Transverse colon (tissue), 4 donors: ENCODE results near the gene PPCDC. TPM values are rescaled to one million over a fixed set of nuclear protein-coding genes. Genes with fewer than 3 reads are reported as not detected.

Source experiments
- DNase-seq: peaks from one replicate; pipeline ENCODE4 v3.0.0-alpha.2; 2019
- H3K27ac ChIP-seq, 4 donors: fragments of 200-600 bp; sonication (generic); 2 replicates each; pipeline ENCODE4 v1.5.1; 2016 to 2018; ENCODE audit warnings: inconsistent platforms in 4 of 4
- H3K27me3 ChIP-seq: fragments of 200-600 bp; sonication (generic); 2 replicates; pipeline ENCODE4 v1.5.1; 2017; ENCODE audit warnings: inconsistent platforms
- H3K36me3 ChIP-seq, 4 donors: fragments of 200-600 bp; sonication (generic); 2 replicates each; pipeline ENCODE4 v1.5.1; 2017 to 2019; ENCODE audit warnings: inconsistent platforms in 4 of 4
- H3K4me1 ChIP-seq, 4 donors: fragments of 200-600 bp; sonication (generic); 2 replicates each; pipeline ENCODE4 v1.5.1; 2017 to 2020; ENCODE audit warnings: inconsistent platforms in 4 of 4
- H3K4me3 ChIP-seq, 4 donors: fragments of 200-600 bp; sonication (generic); 1 replicate in 1 of 4; 2 replicates in 3 of 4; pipeline versions ENCODE4 v1.5.1 to v1.6.1; 2017 to 2019; ENCODE audit warnings: inconsistent platforms in 4 of 4
- H3K9me3 ChIP-seq, 2 donors: fragments of 200-600 bp; sonication (generic); 2 replicates each; pipeline ENCODE4 v1.5.1; 2017 to 2019; ENCODE audit warnings: inconsistent platforms in 2 of 2
- EP300 ChIP-seq: sonication (generic); formaldehyde crosslinking; IDR thresholded peaks from one replicate; pipeline ENCODE4 v1.6.1; 2017; ENCODE audit warnings: antibody characterized with exemption, low read depth
- POLR2A ChIP-seq: fragments of 450-650 bp; IDR thresholded peaks from one replicate; pipeline ENCODE4 v1.6.1; 2016; ENCODE audit warnings: antibody characterized with exemption, mild to moderate bottlenecking, moderate library complexity
- POLR2AphosphoS5 ChIP-seq, 3 donors: sonication (generic); formaldehyde crosslinking; IDR thresholded peaks; one replicate each; pipeline ENCODE4 v1.6.1; 2016; ENCODE audit warnings: antibody characterized with exemption in 3 of 3
- WGBS, 2 donors: methylation state at CpG; one replicate each; pipeline ENCODE4 v1.1.5; 2018; ENCODE audit warnings: low coverage in 1 of 2; 5-methylcytosine and 5-hydroxymethylcytosine counted together
- in situ Hi-C, 4 donors: fragments of 200-750 bp; cut with MboI; loops; one replicate each; pipeline versions ENCODE4 v1.15.0 to v1.15.1; 2017; ENCODE audit warnings: low sequenced_read_pairs in 3 of 4, low pct_ligation_motif_present in 1 of 4, low pct_unique_long_range_greater_than_20kb in 1 of 4
- intact Hi-C: fragments of 100-400 bp; cut with DNase I; formaldehyde crosslinking; loops from one replicate; pipeline ENCODE4 v1.15.1; 2023; ENCODE audit warnings: low total_unique reads
- total RNA-seq, 4 donors: library from RNA; depleted of rRNA; stranded (reverse); fragments of >200 nt; gene quantifications; one replicate each; pipeline ENCODE4 v1.1.0, GENCODE V29; 2016
- TF ChIP-seq, protein P1 (sequence below), 5 experiments: fragments of 200-600 bp in 3 of 5; fragments of 450-650 bp in 2 of 5; sonication (generic) in 3 of 5; IDR thresholded peaks; 1 replicate in 2 of 5; 2 replicates in 3 of 5; pipeline ENCODE4 v1.5.1; 2016 to 2017; ENCODE audit warnings: antibody characterized with exemption in 5 of 5, inconsistent platforms in 3 of 5, mild to moderate bottlenecking in 2 of 5, moderate library complexity in 1 of 5

Gene PPCDC
- total RNA-seq, 4 donors from 2014 or later = 5.2 to 54.5 (median 25.2) TPM

DNA sequence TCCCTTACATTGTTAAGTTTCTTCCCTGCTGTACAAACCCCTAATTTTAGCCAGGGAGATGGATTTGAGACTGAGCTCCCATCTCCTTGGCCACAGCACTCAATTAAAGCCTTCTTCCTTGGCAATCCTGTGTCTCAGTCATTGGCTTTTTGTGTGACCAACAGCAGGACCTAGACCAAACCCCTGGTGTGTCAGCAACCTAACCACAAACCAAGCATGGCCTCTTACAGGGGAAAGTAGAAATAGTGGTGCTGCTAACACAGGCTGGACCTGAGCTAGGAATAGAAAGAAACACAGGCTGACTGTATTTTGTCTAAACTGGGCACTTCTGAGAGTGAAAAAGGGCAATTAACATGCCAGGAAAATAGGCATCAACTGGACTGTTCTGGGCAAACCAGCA is 37.9 kb downstream of the PPCDC start:
- Histone ChIP-seq H3K27ac (no peak overlapping the region), H3K4me1 (peaks cover 0 to 4% (median 0%) of the 10 kb centered on the region in 4 donors), H3K27me3 (no peaks in the 10 kb centered on the region), H3K9me3 (no peaks in the 10 kb centered on the region), H3K4me3 (no peak overlapping the region), H3K36me3 (no peaks in the 10 kb centered on the region)
- in situ Hi-C loops = no loop called here
- DNase-seq = no peak
- intact Hi-C loops = no loop called here
- TF ChIP-seq, protein P1, sequence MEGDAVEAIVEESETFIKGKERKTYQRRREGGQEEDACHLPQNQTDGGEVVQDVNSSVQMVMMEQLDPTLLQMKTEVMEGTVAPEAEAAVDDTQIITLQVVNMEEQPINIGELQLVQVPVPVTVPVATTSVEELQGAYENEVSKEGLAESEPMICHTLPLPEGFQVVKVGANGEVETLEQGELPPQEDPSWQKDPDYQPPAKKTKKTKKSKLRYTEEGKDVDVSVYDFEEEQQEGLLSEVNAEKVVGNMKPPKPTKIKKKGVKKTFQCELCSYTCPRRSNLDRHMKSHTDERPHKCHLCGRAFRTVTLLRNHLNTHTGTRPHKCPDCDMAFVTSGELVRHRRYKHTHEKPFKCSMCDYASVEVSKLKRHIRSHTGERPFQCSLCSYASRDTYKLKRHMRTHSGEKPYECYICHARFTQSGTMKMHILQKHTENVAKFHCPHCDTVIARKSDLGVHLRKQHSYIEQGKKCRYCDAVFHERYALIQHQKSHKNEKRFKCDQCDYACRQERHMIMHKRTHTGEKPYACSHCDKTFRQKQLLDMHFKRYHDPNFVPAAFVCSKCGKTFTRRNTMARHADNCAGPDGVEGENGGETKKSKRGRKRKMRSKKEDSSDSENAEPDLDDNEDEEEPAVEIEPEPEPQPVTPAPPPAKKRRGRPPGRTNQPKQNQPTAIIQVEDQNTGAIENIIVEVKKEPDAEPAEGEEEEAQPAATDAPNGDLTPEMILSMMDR (IDR thresholded peaks at IDR 0.05) = no peak
- TF ChIP-seq EP300 (no peak), POLR2A (no peak), POLR2AphosphoS5 (IDR thresholded peaks at IDR 0.05) (no peak)

DNA sequence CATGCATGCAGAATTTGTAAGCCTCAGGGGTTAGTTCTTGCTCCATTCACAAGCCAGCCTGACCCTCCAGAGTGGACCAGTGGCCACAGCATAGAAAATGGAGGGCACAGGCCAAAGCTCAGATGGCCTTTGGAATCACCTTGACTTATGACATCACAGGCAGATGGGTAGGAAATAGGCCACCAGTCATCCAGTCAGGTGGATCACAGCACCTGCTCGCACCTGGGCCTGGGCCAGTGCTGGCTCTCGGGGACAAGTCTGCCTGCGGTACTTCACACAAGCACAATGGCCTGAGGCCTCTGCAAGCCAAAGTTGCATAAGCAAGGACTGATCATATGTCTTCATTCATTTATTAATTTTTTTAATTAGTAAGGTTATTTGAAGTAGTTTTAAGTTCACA is 39.3 kb downstream of the PPCDC start:
- Histone ChIP-seq H3K27ac (no peak overlapping the region), H3K4me3 (no peak overlapping the region), H3K27me3 (no peaks in the 10 kb centered on the region), H3K36me3 (no peaks in the 10 kb centered on the region), H3K4me1 (peaks cover 0 to 13% (median 0%) of the 10 kb centered on the region in 4 donors), H3K9me3 (peaks cover 0 to 5% of the 10 kb centered on the region in 2 donors)
- TF ChIP-seq POLR2AphosphoS5 (IDR thresholded peaks at IDR 0.05) = no peak
- TF ChIP-seq POLR2A = no peak
- no peak for TF ChIP-seq EP300
- TF ChIP-seq, protein P1 (IDR thresholded peaks at IDR 0.05) = no peak
- in situ Hi-C loops (no loop called here), intact Hi-C loops (no loop called here)
- 61% methylated on average over 3 of the region's 3 CpGs; no CpG with 5 or more reads in 1 of the 2 donors for WGBS, 2 donors
- DNase-seq = no peak

DNA sequence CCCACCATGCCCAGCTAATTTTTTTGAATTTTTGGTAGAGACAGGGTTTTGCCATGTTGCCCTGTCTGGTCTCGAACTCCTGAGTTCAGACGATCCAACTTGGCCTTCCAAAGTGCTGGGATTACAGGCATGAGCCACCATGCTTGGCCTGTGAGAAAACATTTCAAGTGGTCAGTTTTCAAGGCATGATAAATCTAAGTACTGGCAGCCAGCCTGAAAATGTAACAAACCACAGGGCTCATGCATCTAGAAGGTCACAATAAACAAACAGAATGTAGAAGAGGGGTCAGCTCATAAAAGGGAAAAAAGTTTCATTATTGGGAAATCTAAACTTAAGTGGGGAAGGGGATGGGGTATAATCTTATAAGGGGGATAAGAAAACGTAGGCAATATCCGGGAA is 39.9 kb downstream of the PPCDC start:
- WGBS, 2 donors = 64 to 88% methylated on average over 2 to 4 of the region's 4 CpGs
- DNase-seq = no peak
- intact Hi-C loops (no loop called here), in situ Hi-C loops (no loop called here)
- Histone ChIP-seq H3K27me3 (no peaks in the 10 kb centered on the region), H3K36me3 (no peaks in the 10 kb centered on the region), H3K27ac (no peak overlapping the region), H3K4me1 (peaks cover 0 to 13% (median 0%) of the 10 kb centered on the region in 4 donors), H3K9me3 (peaks cover 0 to 5% of the 10 kb centered on the region in 2 donors), H3K4me3 (no peak overlapping the region)
- TF ChIP-seq POLR2A (no peak), POLR2AphosphoS5 (IDR thresholded peaks at IDR 0.05) (no peak), EP300 (no peak)
- TF ChIP-seq, protein P1 (IDR thresholded peaks at IDR 0.05) = no peak

DNA sequence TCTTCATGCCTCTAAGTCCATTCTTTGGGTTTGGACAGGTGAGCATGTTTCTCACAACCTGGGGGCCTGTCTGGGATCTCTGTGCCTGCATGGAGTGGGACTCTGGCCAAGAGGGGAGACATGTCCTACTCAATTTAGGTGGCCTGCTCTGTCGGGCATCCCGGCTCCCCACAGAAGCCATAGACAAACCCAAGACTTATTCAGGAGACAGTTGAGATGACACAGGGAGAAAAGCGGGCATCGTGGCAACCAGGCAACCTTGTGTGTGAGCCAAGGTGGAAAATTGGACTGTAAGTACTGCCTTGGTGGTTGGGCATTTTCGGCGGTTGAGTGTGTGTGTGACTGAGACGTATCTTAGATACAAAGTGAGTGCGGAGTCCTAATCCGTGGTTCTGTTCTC is 40.5 kb downstream of the PPCDC start:
- intact Hi-C loops = no loop called here
- Histone ChIP-seq H3K4me3 (no peak overlapping the region), H3K4me1 (peaks cover 0 to 13% (median 0%) of the 10 kb centered on the region in 4 donors), H3K9me3 (peaks cover 0 to 5% of the 10 kb centered on the region in 2 donors), H3K27me3 (no peaks in the 10 kb centered on the region), H3K36me3 (no peaks in the 10 kb centered on the region), H3K27ac (no peak overlapping the region)
- WGBS, 2 donors = 90 to 95% methylated on average over 5 to 9 of the region's 9 CpGs
- DNase-seq = no peak
- in situ Hi-C loops = no loop called here
- TF ChIP-seq POLR2A (no peak), EP300 (no peak), POLR2AphosphoS5 (IDR thresholded peaks at IDR 0.05) (no peak)
- TF ChIP-seq, protein P1 (IDR thresholded peaks at IDR 0.05) = no peak
